HCT116 (cell line): Measurements from ENCODE around the gene FA2H. TPM values are rescaled to one million over a fixed set of nuclear protein-coding genes. Genes with fewer than 3 reads are reported as not detected.

Experiments
- ATAC-seq: fragments of 200-7000 bp; cut with Tn5 transposase; 2 replicates; pipeline ENCODE4 v1.9.1; 2020; ENCODE audit warnings: mild to moderate bottlenecking, moderate library complexity
- BruUV-seq: library from RNA; stranded (reverse); fragments of 400-500 nt; replicated peaks from 2 replicates; lab custom pipeline; 2021; lab: Mats Ljungman, UMichigan
- CTCF ChIA-PET: fragments of 300-600 bp; sonication (Branson Sonifier 250); formaldehyde crosslinking; loops from one replicate; lab custom pipeline; 2021; ENCODE audit warnings: antibody characterized with exemption; lab: Charles Lee
- POLR2A ChIA-PET: fragments of 300-600, 350-600 bp; sonication (Branson Sonifier 250); formaldehyde crosslinking; loops from one replicate; lab custom pipeline; 2021; ENCODE audit warnings: antibody characterized with exemption; lab: Charles Lee
- RAD21 ChIA-PET, 2 experiments: fragments of 300-600 bp; sonication (Branson Sonifier 250); formaldehyde crosslinking; loops; one replicate each; lab custom pipeline; 2023; ENCODE audit warnings: low total read pairs in 2 of 2; ENCODE audit not compliant: uncharacterized antibody in 2 of 2, unreplicated experiment in 2 of 2, low non-redundant PET in 1 of 2; lab: Charles Lee
- DNase-seq: peaks from one replicate; pipeline ENCODE4 v3.0.0-alpha.2; 2010; ENCODE audit warnings: low read depth, low spot score
- H2AFZ ChIP-seq: fragments of 200-600 bp; shearing (Covaris generic), sonication (generic); 2 replicates; pipeline ENCODE4 v1.6.1; 2017; ENCODE audit warnings: low read depth, mixed run types, mixed read lengths, antibody characterized with exemption, low read length; ENCODE audit not compliant: poor library complexity, severe bottlenecking
- H3K27ac ChIP-seq: 2 replicates; pipeline ENCODE4 v1.5.1; 2012; ENCODE audit warnings: low read depth, low read length
- H3K27me3 ChIP-seq: fragments of 200-600 bp; sonication (generic); 2 replicates; pipeline ENCODE4 v1.6.1; 2016; ENCODE audit warnings: mixed run types, low read length, mixed read lengths; ENCODE audit not compliant: insufficient read depth
- H3K36me3 ChIP-seq, 2 experiments: fragments of 200-500 bp in 1 of 2; fragments of 200-600 bp in 1 of 2; sonication (Bioruptor generic) in 1 of 2; sonication (generic) in 1 of 2; 2 replicates each; pipeline versions ENCODE4 v1.5.1 to v1.6.1; 2014 to 2016; ENCODE audit warnings: low read length in 2 of 2, inconsistent platforms in 1 of 2, mixed read lengths in 1 of 2, mixed run types in 1 of 2; ENCODE audit not compliant: insufficient read depth in 2 of 2, control insufficient read depth in 1 of 2
- H3K4me1 ChIP-seq, 2 experiments: fragments of 200-600 bp in 1 of 2; sonication (generic) in 1 of 2; 2 replicates each; pipeline versions ENCODE4 v1.5.1 to v1.6.1; 2012 to 2017; ENCODE audit warnings: low read length in 2 of 2, inconsistent platforms in 1 of 2, mild to moderate bottlenecking in 1 of 2, mixed read lengths in 1 of 2, mixed run types in 1 of 2, moderate library complexity in 1 of 2; ENCODE audit not compliant: insufficient read depth in 2 of 2, control insufficient read depth in 1 of 2
- H3K4me2 ChIP-seq: fragments of 200-600 bp; sonication (generic); 2 replicates; pipeline ENCODE4 v1.6.1; 2017; ENCODE audit warnings: mixed run types, low read length, mixed read lengths
- H3K4me3 ChIP-seq, 2 experiments: fragments of 200-600 bp in 1 of 2; sonication (generic) in 1 of 2; replicated peaks in 1 of 2; 2 replicates each; pipeline ENCODE4 v1.5.1; 2011 to 2016; ENCODE audit warnings: low read length in 2 of 2, control low read depth in 1 of 2, low read depth in 1 of 2, mild to moderate bottlenecking in 1 of 2, mixed read lengths in 1 of 2, mixed run types in 1 of 2
- H3K79me2 ChIP-seq: fragments of 200-600 bp; sonication (generic); 2 replicates; pipeline ENCODE4 v1.6.1; 2017; ENCODE audit warnings: mild to moderate bottlenecking, mixed run types, low read length, moderate library complexity, mixed read lengths; ENCODE audit not compliant: insufficient read depth
- H3K9ac ChIP-seq: fragments of 200-600 bp; sonication (generic); 2 replicates; pipeline ENCODE4 v1.6.1; 2016; ENCODE audit warnings: low read length, mixed read lengths
- H3K9me2 ChIP-seq: fragments of 200-600 bp; sonication (generic), shearing (Covaris generic); 2 replicates; pipeline ENCODE4 v1.6.1; 2017; ENCODE audit warnings: mixed run types, mild to moderate bottlenecking, moderate library complexity; ENCODE audit not compliant: insufficient read depth
- H3K9me3 ChIP-seq, 2 experiments: fragments of 200-500 bp in 1 of 2; fragments of 200-600 bp in 1 of 2; sonication (Bioruptor generic) in 1 of 2; sonication (generic) in 1 of 2; 2 replicates each; pipeline ENCODE4 v1.6.1; 2014 to 2017; ENCODE audit warnings: low read length in 2 of 2, mixed read lengths in 2 of 2, inconsistent platforms in 1 of 2, low read depth in 1 of 2, mild to moderate bottlenecking in 1 of 2, mixed run types in 1 of 2, moderate library complexity in 1 of 2; ENCODE audit not compliant: control insufficient read depth in 1 of 2, insufficient read depth in 1 of 2
- H4K20me1 ChIP-seq: fragments of 200-600 bp; sonication (generic), shearing (Covaris generic); 2 replicates; pipeline ENCODE4 v1.6.1; 2017; ENCODE audit warnings: mixed run types, mild to moderate bottlenecking, moderate library complexity; ENCODE audit not compliant: insufficient read depth
- CBX3 ChIP-seq: IDR thresholded peaks from 2 replicates; pipeline ENCODE4 v1.6.1; 2012; ENCODE audit warnings: low read depth
- CEBPB ChIP-seq: IDR thresholded peaks from 2 replicates; pipeline ENCODE4 v1.6.1; 2012; ENCODE audit warnings: low read depth
- EGR1 ChIP-seq: IDR thresholded peaks from 2 replicates; pipeline ENCODE4 v1.6.1; 2012; ENCODE audit warnings: low read depth
- ELF1 ChIP-seq: IDR thresholded peaks from 2 replicates; pipeline ENCODE4 v1.6.1; 2012; ENCODE audit warnings: low read depth, borderline replicate concordance
- EZH2 ChIP-seq: fragments of 200-600 bp; sonication (generic); IDR thresholded peaks from 2 replicates; pipeline ENCODE4 v1.6.1; 2017; ENCODE audit warnings: antibody characterized with exemption, mixed run types
- FOSL1 ChIP-seq: IDR thresholded peaks from 2 replicates; pipeline ENCODE4 v1.6.1; 2012; ENCODE audit warnings: low read depth
- JUND ChIP-seq: IDR thresholded peaks from 2 replicates; pipeline ENCODE4 v1.6.1; 2012
- POLR2A ChIP-seq: IDR thresholded peaks from 2 replicates; pipeline ENCODE4 v1.7.0; 2011; ENCODE audit warnings: borderline replicate concordance; ENCODE audit not compliant: insufficient read depth, insufficient read length; ENCODE audit errors: extremely low read depth
- POLR2AphosphoS5 ChIP-seq: IDR thresholded peaks from 2 replicates; pipeline ENCODE4 v1.6.1; 2011; ENCODE audit warnings: mild to moderate bottlenecking, low read depth, low read length, moderate library complexity
- RAD21 ChIP-seq: IDR thresholded peaks from 2 replicates; pipeline ENCODE4 v1.6.1; 2012; ENCODE audit warnings: low read depth, mild to moderate bottlenecking
- SIN3A ChIP-seq: IDR thresholded peaks from 2 replicates; pipeline ENCODE4 v1.6.1; 2012; ENCODE audit warnings: low read depth
- SP1 ChIP-seq: IDR thresholded peaks from 2 replicates; pipeline ENCODE4 v1.6.1; 2012; ENCODE audit warnings: low read depth
- SRF ChIP-seq: IDR thresholded peaks from 2 replicates; pipeline ENCODE4 v1.6.1; 2012; ENCODE audit warnings: low read depth
- TCF7L2 ChIP-seq: IDR thresholded peaks from 2 replicates; pipeline ENCODE4 v1.7.0; 2011; ENCODE audit warnings: borderline replicate concordance, inconsistent platforms; ENCODE audit not compliant: insufficient read depth, insufficient read length; ENCODE audit errors: extremely low read depth
- YY1 ChIP-seq: IDR thresholded peaks from 2 replicates; pipeline ENCODE4 v1.6.1; 2011; ENCODE audit warnings: low read length, low read depth, moderate library complexity, mild to moderate bottlenecking; ENCODE audit not compliant: insufficient replicate concordance; ENCODE audit errors: extremely low read depth
- ZBTB33 ChIP-seq: IDR thresholded peaks from 2 replicates; pipeline ENCODE4 v1.6.1; 2011; ENCODE audit warnings: mild to moderate bottlenecking, low read length, moderate library complexity; ENCODE audit not compliant: insufficient replicate concordance; ENCODE audit errors: extremely low read depth
- ZNF274 ChIP-seq: fragments of 200-500 bp; sonication (Bioruptor generic); IDR thresholded peaks from 2 replicates; pipeline ENCODE4 v1.6.1; 2014; ENCODE audit warnings: mild to moderate bottlenecking, low read depth, low read length, inconsistent platforms
- intact Hi-C: fragments of 100-400 bp; cut with micrococcal nuclease; formaldehyde crosslinking; loops from 2 replicates; pipeline ENCODE4 v1.10.0; 2022
- total RNA-seq: library from RNA; stranded (reverse); gene quantifications from one replicate; pipeline ENCODE4 v1.2.1, GENCODE V29; 2021; ENCODE audit not compliant: unreplicated experiment
- TF ChIP-seq, protein P1 (sequence below): IDR thresholded peaks from 2 replicates; pipeline ENCODE4 v1.6.1; 2012; ENCODE audit warnings: low read depth

Gene FA2H
- total RNA-seq, 1 experiment from 2014 or later, result 11.1 TPM

GRCh38 chr16:74751658-74752057 is 23.0 kb downstream of the FA2H start:
- ChIA-PET POLR2A (no interaction called here), CTCF (no interaction called here), RAD21 (no interaction called here)
- Histone ChIP-seq H3K4me2 (no peak overlapping the region), H3K9me3 (no peaks in the 10 kb centered on the region), H3K4me3 (no peak overlapping the region), H2AFZ (no peak overlapping the region), H3K79me2 (no peaks in the 10 kb centered on the region), H3K27ac (no peak overlapping the region), H3K36me3 (no peaks in the 10 kb centered on the region), H3K27me3 (no peaks in the 10 kb centered on the region), H3K9ac (no peak overlapping the region), H4K20me1 (no peaks in the 10 kb centered on the region), H3K4me1 (no peaks in the 10 kb centered on the region), H3K9me2 (no peaks in the 10 kb centered on the region)
- BruUV-seq, result no TSS peak
- DNase-seq (no peak), ATAC-seq (no peak)
- intact Hi-C loops, result no loop called here
- TF ChIP-seq JUND (no peak), CBX3 (no peak), EZH2 (no peak), FOSL1 (no peak), RAD21 (no peak), POLR2A (no peak), SRF (no peak), POLR2AphosphoS5 (no peak), YY1 (no peak), ZNF274 (no peak), SIN3A (no peak), EGR1 (no peak), CEBPB (no peak), ELF1 (no peak), ZBTB33 (no peak), TCF7L2 (no peak), SP1 (no peak)
- TF ChIP-seq, protein P1, sequence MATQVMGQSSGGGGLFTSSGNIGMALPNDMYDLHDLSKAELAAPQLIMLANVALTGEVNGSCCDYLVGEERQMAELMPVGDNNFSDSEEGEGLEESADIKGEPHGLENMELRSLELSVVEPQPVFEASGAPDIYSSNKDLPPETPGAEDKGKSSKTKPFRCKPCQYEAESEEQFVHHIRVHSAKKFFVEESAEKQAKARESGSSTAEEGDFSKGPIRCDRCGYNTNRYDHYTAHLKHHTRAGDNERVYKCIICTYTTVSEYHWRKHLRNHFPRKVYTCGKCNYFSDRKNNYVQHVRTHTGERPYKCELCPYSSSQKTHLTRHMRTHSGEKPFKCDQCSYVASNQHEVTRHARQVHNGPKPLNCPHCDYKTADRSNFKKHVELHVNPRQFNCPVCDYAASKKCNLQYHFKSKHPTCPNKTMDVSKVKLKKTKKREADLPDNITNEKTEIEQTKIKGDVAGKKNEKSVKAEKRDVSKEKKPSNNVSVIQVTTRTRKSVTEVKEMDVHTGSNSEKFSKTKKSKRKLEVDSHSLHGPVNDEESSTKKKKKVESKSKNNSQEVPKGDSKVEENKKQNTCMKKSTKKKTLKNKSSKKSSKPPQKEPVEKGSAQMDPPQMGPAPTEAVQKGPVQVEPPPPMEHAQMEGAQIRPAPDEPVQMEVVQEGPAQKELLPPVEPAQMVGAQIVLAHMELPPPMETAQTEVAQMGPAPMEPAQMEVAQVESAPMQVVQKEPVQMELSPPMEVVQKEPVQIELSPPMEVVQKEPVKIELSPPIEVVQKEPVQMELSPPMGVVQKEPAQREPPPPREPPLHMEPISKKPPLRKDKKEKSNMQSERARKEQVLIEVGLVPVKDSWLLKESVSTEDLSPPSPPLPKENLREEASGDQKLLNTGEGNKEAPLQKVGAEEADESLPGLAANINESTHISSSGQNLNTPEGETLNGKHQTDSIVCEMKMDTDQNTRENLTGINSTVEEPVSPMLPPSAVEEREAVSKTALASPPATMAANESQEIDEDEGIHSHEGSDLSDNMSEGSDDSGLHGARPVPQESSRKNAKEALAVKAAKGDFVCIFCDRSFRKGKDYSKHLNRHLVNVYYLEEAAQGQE, result no peak
